Nephron progenitor cell (in vitro differentiated cells): ENCODE results near the gene PRELP.
"Not testable (repeated sequence)": the region's sequence is repeated elsewhere in the genome, so short reads cannot be mapped to it uniquely, and the experiment has no call there.

Experiments used
- DNase-seq: peaks from one replicate; pipeline ENCODE4 v3.0.0; 2021
- H3K27ac Mint-ChIP-seq: 2 replicates; pipeline ENCODE4 v1.8.0; 2021; ENCODE audit warnings: mild to moderate bottlenecking, moderate library complexity, mixed read lengths
- H3K27me3 Mint-ChIP-seq: 2 replicates; pipeline ENCODE4 v1.8.0; 2021; ENCODE audit warnings: mild to moderate bottlenecking, low read depth, mixed read lengths; ENCODE audit not compliant: poor library complexity
- H3K36me3 Mint-ChIP-seq: 2 replicates; pipeline ENCODE4 v1.8.0; 2021; ENCODE audit warnings: low read depth, mixed read lengths
- H3K4me1 Mint-ChIP-seq: 2 replicates; pipeline ENCODE4 v1.8.0; 2021; ENCODE audit warnings: mixed read lengths
- H3K4me3 Mint-ChIP-seq: 2 replicates; pipeline ENCODE4 v1.8.0; 2021; ENCODE audit warnings: mild to moderate bottlenecking, moderate library complexity, mixed read lengths
- H3K9me3 Mint-ChIP-seq: 2 replicates; pipeline ENCODE4 v1.8.0; 2021; ENCODE audit warnings: mild to moderate bottlenecking, moderate library complexity, mixed read lengths
- TF ChIP-seq, protein P1 (sequence below): fragments of 200-600 bp; sonication (generic); IDR thresholded peaks from 2 replicates; pipeline ENCODE4 v1.5.0; 2021; ENCODE audit warnings: antibody characterized with exemption

The PRELP gene

DNA sequence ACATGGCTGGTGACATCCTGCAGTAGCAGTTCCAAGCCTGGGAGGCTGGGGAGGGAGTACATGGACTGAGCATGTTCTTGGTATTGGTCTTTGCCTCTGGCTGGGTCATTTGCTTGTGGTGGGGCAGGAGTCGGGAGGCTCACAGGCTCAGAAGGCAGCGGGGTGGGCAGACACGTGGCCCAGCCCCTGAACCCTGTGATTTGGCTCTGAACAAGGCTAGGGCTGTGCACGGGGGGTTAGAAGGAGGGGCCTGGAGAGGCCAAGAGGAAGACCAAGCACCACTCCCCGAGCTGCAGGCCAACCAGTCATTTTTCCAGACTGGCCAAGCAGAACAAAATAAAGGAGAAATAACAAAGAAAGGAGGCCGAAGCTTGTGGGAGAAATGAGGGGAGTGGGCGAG is 9.7 kb upstream of the PRELP start:
- Mint-ChIP-seq H3K9me3 (no peaks in the 10 kb centered on the region), H3K36me3 (no peaks in the 10 kb centered on the region), H3K4me1 (peaks cover 60% of the 10 kb centered on the region), H3K27me3 (peaks cover 31% of the 10 kb centered on the region), H3K4me3 (no peak overlapping the region), H3K27ac (peak overlapping the region; percentile 60)
- peak; percentile 37 for DNase-seq
- TF ChIP-seq, protein P1, sequence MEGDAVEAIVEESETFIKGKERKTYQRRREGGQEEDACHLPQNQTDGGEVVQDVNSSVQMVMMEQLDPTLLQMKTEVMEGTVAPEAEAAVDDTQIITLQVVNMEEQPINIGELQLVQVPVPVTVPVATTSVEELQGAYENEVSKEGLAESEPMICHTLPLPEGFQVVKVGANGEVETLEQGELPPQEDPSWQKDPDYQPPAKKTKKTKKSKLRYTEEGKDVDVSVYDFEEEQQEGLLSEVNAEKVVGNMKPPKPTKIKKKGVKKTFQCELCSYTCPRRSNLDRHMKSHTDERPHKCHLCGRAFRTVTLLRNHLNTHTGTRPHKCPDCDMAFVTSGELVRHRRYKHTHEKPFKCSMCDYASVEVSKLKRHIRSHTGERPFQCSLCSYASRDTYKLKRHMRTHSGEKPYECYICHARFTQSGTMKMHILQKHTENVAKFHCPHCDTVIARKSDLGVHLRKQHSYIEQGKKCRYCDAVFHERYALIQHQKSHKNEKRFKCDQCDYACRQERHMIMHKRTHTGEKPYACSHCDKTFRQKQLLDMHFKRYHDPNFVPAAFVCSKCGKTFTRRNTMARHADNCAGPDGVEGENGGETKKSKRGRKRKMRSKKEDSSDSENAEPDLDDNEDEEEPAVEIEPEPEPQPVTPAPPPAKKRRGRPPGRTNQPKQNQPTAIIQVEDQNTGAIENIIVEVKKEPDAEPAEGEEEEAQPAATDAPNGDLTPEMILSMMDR, result no peak

DNA sequence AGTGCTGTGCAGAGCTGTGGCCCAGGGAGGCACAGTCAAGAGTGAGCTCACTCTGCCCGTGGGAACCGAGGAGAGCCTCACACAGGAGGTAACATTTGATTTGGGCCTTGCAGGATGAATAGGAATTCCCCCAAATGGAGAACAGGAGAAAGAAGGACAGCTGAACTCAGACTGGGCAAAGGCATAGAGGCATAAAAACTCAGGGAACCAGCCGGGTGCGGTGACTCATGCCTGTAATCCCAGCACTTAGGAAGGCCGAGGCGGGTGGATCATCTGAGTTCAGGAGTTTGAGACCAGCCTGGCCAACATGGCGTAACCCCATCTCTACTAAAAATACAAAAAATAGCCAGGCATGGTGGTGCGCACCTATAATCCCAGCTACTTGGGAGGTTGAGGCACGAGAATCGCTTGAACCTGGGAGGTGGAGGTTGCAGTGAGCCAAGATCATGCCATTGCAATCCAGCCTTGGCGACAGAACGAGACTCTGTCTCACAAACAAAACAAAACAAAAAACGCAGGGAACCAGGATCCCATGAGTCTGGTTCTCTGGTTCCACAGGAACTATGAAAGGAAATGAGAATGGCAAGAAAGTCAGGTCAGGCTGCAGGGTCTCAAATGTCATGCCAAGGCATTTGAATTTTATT is 8.6 kb upstream of the PRELP start:
- not testable (repeated sequence) for H3K36me3 Mint-ChIP-seq, DNase-seq, H3K27ac Mint-ChIP-seq, H3K4me3 Mint-ChIP-seq, H3K9me3 Mint-ChIP-seq
- peaks cover 27% of the 10 kb centered on the region for H3K27me3 Mint-ChIP-seq
- peaks cover 55% of the 10 kb centered on the region for H3K4me1 Mint-ChIP-seq

DNA sequence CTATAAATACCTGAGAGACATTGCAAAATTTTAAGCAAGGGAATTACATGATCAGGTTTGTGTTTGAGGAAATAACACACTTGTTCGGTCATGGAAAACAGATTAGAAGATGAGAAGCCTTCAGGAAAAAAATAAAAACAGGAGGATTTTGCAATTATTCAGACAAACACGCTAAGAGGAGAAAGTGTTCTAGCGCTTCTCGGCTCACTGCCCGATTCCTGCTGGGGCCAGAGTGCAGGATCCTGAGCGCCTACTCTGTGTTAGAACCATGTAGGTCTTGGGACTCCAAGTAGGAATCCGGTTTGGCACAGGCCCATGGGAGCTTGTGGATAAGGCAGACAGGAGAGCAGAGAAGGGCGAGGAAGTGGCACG is 8.1 kb upstream of the PRELP start:
- no peaks in the 10 kb centered on the region for H3K9me3 Mint-ChIP-seq
- peaks cover 55% of the 10 kb centered on the region for H3K4me1 Mint-ChIP-seq
- peak overlapping the region; percentile 58 for H3K27ac Mint-ChIP-seq
- H3K4me3 Mint-ChIP-seq, result no peak overlapping the region
- H3K36me3 Mint-ChIP-seq, result no peaks in the 10 kb centered on the region
- H3K27me3 Mint-ChIP-seq, result peaks cover 23% of the 10 kb centered on the region
- TF ChIP-seq, protein P1, result no peak
- no peak for DNase-seq

DNA sequence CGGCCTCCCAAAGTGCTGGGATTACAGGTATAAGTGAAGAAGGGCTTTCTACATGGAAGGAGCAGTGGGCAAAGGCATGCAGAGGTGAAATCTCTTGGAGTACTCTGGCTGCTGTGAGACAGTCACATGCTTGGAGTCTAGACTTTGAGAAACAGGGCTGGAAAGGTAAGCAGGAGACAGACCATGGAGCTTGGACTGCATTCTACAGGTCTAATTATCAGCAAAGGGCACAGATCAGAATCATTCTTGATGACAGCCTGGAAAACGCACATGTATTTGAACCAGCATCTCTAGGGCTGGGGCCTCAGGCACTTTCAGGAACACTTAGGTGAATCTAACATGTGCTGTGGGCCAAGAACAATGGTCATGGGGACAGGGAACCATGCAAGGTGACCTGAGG is 7.3 kb upstream of the PRELP start:
- Mint-ChIP-seq H3K36me3 (no peaks in the 10 kb centered on the region), H3K4me3 (no peak overlapping the region), H3K27ac (no peak overlapping the region), H3K9me3 (no peaks in the 10 kb centered on the region), H3K4me1 (peaks cover 52% of the 10 kb centered on the region), H3K27me3 (peaks cover 24% of the 10 kb centered on the region)
- no peak for DNase-seq
- TF ChIP-seq, protein P1, result no peak

DNA sequence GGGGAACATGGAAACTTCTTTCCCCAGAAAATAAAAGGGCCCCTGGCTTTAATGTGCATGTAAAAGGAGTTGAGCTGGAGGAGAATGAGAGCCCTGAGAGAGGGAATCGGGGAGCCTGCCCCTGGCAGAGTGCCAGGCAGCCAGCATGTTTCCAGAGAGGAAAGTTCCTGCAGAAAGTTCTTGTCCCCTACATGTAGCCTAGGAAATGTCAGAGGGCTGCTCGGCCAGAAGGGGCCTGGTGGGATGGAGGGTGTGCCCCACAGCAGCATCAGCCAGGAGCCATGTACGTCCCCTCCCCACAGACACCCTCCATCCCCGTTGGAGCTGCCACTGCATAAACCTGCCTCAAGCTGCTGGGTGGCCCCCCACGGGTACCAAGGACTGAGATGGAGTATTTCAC is 5.4 kb upstream of the PRELP start:
- Mint-ChIP-seq H3K27me3 (peaks cover 20% of the 10 kb centered on the region), H3K4me1 (peaks cover 50% of the 10 kb centered on the region), H3K36me3 (no peaks in the 10 kb centered on the region), H3K4me3 (peak overlapping the region; percentile 55), H3K9me3 (no peaks in the 10 kb centered on the region), H3K27ac (no peak overlapping the region)
- no peak for DNase-seq
- TF ChIP-seq, protein P1, result no peak

DNA sequence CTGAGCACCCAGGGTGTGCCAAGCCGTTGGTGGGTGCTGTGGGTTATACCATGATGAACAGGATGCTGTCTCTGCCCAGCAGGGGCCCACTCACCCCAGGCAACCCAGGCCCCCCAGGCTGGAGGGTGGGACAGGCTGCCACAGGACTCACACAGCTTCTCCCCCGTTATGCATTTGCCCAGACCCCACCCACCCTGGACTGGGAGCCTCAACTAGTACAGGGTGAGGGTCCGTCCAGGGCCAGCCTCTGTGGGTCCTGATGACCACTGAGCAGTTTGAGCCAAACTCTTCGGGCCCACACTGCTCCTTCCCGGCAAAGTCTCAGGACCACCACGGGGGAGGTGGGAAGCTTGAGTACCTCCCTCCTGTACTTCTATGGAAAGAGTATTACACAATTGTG is 3.8 kb upstream of the PRELP start:
- Mint-ChIP-seq H3K27me3 (peaks cover 23% of the 10 kb centered on the region), H3K4me1 (peaks cover 47% of the 10 kb centered on the region), H3K4me3 (no peak overlapping the region), H3K9me3 (no peaks in the 10 kb centered on the region), H3K27ac (no peak overlapping the region), H3K36me3 (no peaks in the 10 kb centered on the region)
- no peak for DNase-seq
- TF ChIP-seq, protein P1, result no peak
